Thoracic aorta (tissue), 2 donors: ENCODE data around the gene FAM186B. TPM values are rescaled to one million over a fixed set of nuclear protein-coding genes. Genes with fewer than 3 reads are reported as not detected.

ENCODE experiments used
- ATAC-seq: fragments of 150-250 bp; one replicate; pipeline ENCODE4 v1.8.0; 2017; ENCODE audit warnings: low read depth; ENCODE audit not compliant: insufficient number of reproducible peaks, low FRiP score
- DNase-seq: peaks from one replicate; pipeline ENCODE4 v3.0.0-alpha.2; 2020; ENCODE audit warnings: low spot score
- H3K27ac ChIP-seq, 2 donors: fragments of 200-600 bp; sonication (generic); 1 replicate in 1 of 2; 2 replicates in 1 of 2; pipeline ENCODE4 v1.5.1; 2016; ENCODE audit warnings: mild to moderate bottlenecking in 2 of 2, moderate library complexity in 2 of 2
- H3K27me3 ChIP-seq: fragments of 200-600 bp; sonication (generic); replicated peaks from 2 replicates; pipeline ENCODE4 v1.6.0; 2016; ENCODE audit warnings: mild to moderate bottlenecking; ENCODE audit not compliant: insufficient read depth
- H3K36me3 ChIP-seq: fragments of 200-600 bp; sonication (generic); one replicate; pipeline ENCODE4 v1.5.1; 2016
- H3K4me1 ChIP-seq, 2 donors: fragments of 200-600 bp; sonication (generic); 1 replicate in 1 of 2; 2 replicates in 1 of 2; pipeline versions ENCODE4 v1.5.1 to v1.6.0; 2016; ENCODE audit warnings: low read depth in 2 of 2, mild to moderate bottlenecking in 1 of 2; ENCODE audit not compliant: control insufficient read depth in 1 of 2
- H3K4me3 ChIP-seq: fragments of 200-600 bp; sonication (generic); 2 replicates; pipeline ENCODE4 v1.5.1; 2016; ENCODE audit warnings: mild to moderate bottlenecking
- H3K9me3 ChIP-seq: fragments of 200-600 bp; sonication (generic); 2 replicates; pipeline ENCODE4 v1.5.1; 2016
- CTCF ChIP-seq: fragments of 200-600 bp; sonication (generic); IDR thresholded peaks from one replicate; pipeline ENCODE4 v1.5.1; 2019; ENCODE audit warnings: antibody characterized with exemption
- total RNA-seq, 2 donors: library from RNA; depleted of rRNA; stranded (reverse); fragments of >200 nt; gene quantifications; one replicate each; pipeline versions ENCODE4 v1.1.0 to v1.2.3, GENCODE V29; 2016

Gene FAM186B
- total RNA-seq, 2 donors from 2014 or later: 0.42 to 0.54 TPM

- Histone ChIP-seq H3K4me3 (peak overlapping the region; percentile 86), H3K9me3 (no peaks in the 10 kb centered on the region), H3K27me3 (no peaks in the 10 kb centered on the region), H3K27ac (peak overlapping the region; percentile 74 to 81), H3K4me1 (peaks cover 15 to 27% of the 10 kb centered on the region in 2 donors), H3K36me3 (no peaks in the 10 kb centered on the region)
- no peak for TF ChIP-seq CTCF
- peak; percentile 17 for ATAC-seq
- DNase-seq: no peak
Observed at GRCh38 chr12:49622501-49623141, 17.2 kb upstream of the FAM186B start.

GRCh38 chr12:49621651-49622500 lies 16.4 kb upstream of the FAM186B start:
- Histone ChIP-seq H3K27me3 (no peaks in the 10 kb centered on the region), H3K4me1 (peaks cover 15 to 27% of the 10 kb centered on the region in 2 donors), H3K9me3 (no peaks in the 10 kb centered on the region), H3K27ac (peak overlapping the region; percentile 74 to 81), H3K4me3 (peak overlapping the region; percentile 86), H3K36me3 (no peaks in the 10 kb centered on the region)
- TF ChIP-seq CTCF: no peak
- ATAC-seq (no peak), DNase-seq (no peak)

- no peaks in the 10 kb centered on the region for H3K9me3 ChIP-seq
Observed at GRCh38 chr12:49619286-49619685, 13.8 kb upstream of the FAM186B start.

GRCh38 chr12:49618576-49618975 lies 13.1 kb upstream of the FAM186B start:
- H3K27ac ChIP-seq: no peak overlapping the region
- H3K36me3 ChIP-seq: no peaks in the 10 kb centered on the region
- no peaks in the 10 kb centered on the region for H3K27me3 ChIP-seq
- H3K9me3 ChIP-seq: no peaks in the 10 kb centered on the region
- no peak overlapping the region for H3K4me3 ChIP-seq
- TF ChIP-seq CTCF: no peak
- no peak for ATAC-seq
- peaks cover 11 to 20% of the 10 kb centered on the region in 2 donors for H3K4me1 ChIP-seq
- no peak for DNase-seq

More at GRCh38 chr12:49619286-49619685, 13.8 kb upstream of the FAM186B start:
- TF ChIP-seq CTCF: no peak
- Histone ChIP-seq H3K27me3 (no peaks in the 10 kb centered on the region), H3K36me3 (no peaks in the 10 kb centered on the region), H3K4me1 (peaks cover 15 to 25% of the 10 kb centered on the region in 2 donors), H3K27ac (no peak overlapping the region), H3K4me3 (no peak overlapping the region)
- ATAC-seq (no peak), DNase-seq (no peak)

GRCh38 chr12:49616533-49617219 lies 11.2 kb upstream of the FAM186B start:
- no peak for DNase-seq
- no peaks in the 10 kb centered on the region for H3K36me3 ChIP-seq
- H3K4me1 ChIP-seq: peaks cover 2 to 7% of the 10 kb centered on the region in 2 donors
- no peak overlapping the region for H3K4me3 ChIP-seq
- no peak for ATAC-seq
- H3K27me3 ChIP-seq: no peaks in the 10 kb centered on the region
- no peak overlapping the region for H3K27ac ChIP-seq
- no peak for TF ChIP-seq CTCF
- H3K9me3 ChIP-seq: no peaks in the 10 kb centered on the region
